T-helper 2 cell treated with Interferon-gamma antibody and Interleukin-4, amounts not matched to agents 5 μg/mL and 100 μg/mL, for 36 hours (primary cell): ENCODE measurements around the gene SALL2.

ENCODE experiments used
- DNase-seq: peaks from one replicate; pipeline ENCODE4 v3.0.0; 2021; ENCODE audit warnings: low spot score
- H3K27ac Mint-ChIP-seq: one replicate; pipeline ENCODE4 v1.8.0; 2021; ENCODE audit warnings: mild to moderate bottlenecking, mixed read lengths
- H3K27me3 Mint-ChIP-seq: one replicate; pipeline ENCODE4 v1.8.0; 2021; ENCODE audit warnings: low read depth, mixed read lengths
- H3K36me3 Mint-ChIP-seq: one replicate; pipeline ENCODE4 v1.8.0; 2021; ENCODE audit warnings: low read depth, mixed read lengths
- H3K4me1 Mint-ChIP-seq: one replicate; pipeline ENCODE4 v1.8.0; 2021; ENCODE audit warnings: low read depth, mixed read lengths
- H3K4me3 Mint-ChIP-seq: one replicate; pipeline ENCODE4 v1.8.0; 2022; ENCODE audit warnings: mild to moderate bottlenecking, moderate library complexity, mixed read lengths
- H3K9me3 Mint-ChIP-seq: one replicate; pipeline ENCODE4 v1.8.0; 2021; ENCODE audit warnings: mixed read lengths

SALL2 gene

GRCh38 chr14:21476925-21477681 is 49.0 kb downstream of the SALL2 start, which contains the start of the genes RAB2B and TOX4:
RAB2B (minus strand) TSS chr14:21476959; CDS start chr14:21476872, 87 bp downstream.
TOX4 (plus strand) TSS chr14:21477195; CDS start chr14:21477279, 84 bp downstream.
- DNase-seq = peak; percentile 97
- peak within 1 kb of the TSS; percentile 100 for H3K27ac Mint-ChIP-seq
- peaks cover 21% of the 10 kb centered on the region for H3K4me1 Mint-ChIP-seq
- H3K9me3 Mint-ChIP-seq = no peaks in the 10 kb centered on the region
- peaks cover 24% of the 10 kb centered on the region for H3K36me3 Mint-ChIP-seq
- H3K27me3 Mint-ChIP-seq = no peaks in the 10 kb centered on the region
- peak within 1 kb of the TSS; percentile 100 for H3K4me3 Mint-ChIP-seq

- H3K9me3 Mint-ChIP-seq = no peaks in the 10 kb centered on the region
- peak overlapping the region; percentile 100 for H3K27ac Mint-ChIP-seq
- peaks cover 21% of the 10 kb centered on the region for H3K4me1 Mint-ChIP-seq
- H3K36me3 Mint-ChIP-seq = peaks cover 24% of the 10 kb centered on the region
- peak overlapping the region; percentile 100 for H3K4me3 Mint-ChIP-seq
- DNase-seq = no peak
- H3K27me3 Mint-ChIP-seq = no peaks in the 10 kb centered on the region
Observed at GRCh38 chr14:21476523-21476924, 49.6 kb downstream of the SALL2 start.

GRCh38 chr14:21475767-21476522 is 50.2 kb downstream of the SALL2 start:
- H3K36me3 Mint-ChIP-seq = peaks cover 22% of the 10 kb centered on the region
- no peaks in the 10 kb centered on the region for H3K27me3 Mint-ChIP-seq
- H3K4me3 Mint-ChIP-seq = peak overlapping the region; percentile 100
- H3K27ac Mint-ChIP-seq = peak overlapping the region; percentile 100
- DNase-seq = no peak
- H3K4me1 Mint-ChIP-seq = peaks cover 21% of the 10 kb centered on the region
- H3K9me3 Mint-ChIP-seq = no peaks in the 10 kb centered on the region
